Ishikawa (cell line): ENCODE measurements around the gene MNT.

Experiments
- CEBPB ChIP-seq: IDR thresholded peaks from 2 replicates; pipeline ENCODE4 v1.6.1; 2012
- CREB1 ChIP-seq: IDR thresholded peaks from 2 replicates; pipeline ENCODE4 v1.6.1; 2012; ENCODE audit warnings: low read depth
- EGR1 ChIP-seq: IDR thresholded peaks from 2 replicates; pipeline ENCODE4 v1.6.1; 2012
- EP300 ChIP-seq: IDR thresholded peaks from 2 replicates; pipeline ENCODE4 v1.6.1; 2012; ENCODE audit warnings: borderline replicate concordance
- FOXM1 ChIP-seq: IDR thresholded peaks from 2 replicates; pipeline ENCODE4 v1.6.1; 2012; ENCODE audit warnings: low read depth, borderline replicate concordance
- MAX ChIP-seq: IDR thresholded peaks from 2 replicates; pipeline ENCODE4 v1.6.1; 2012
- NFIC ChIP-seq: IDR thresholded peaks from 2 replicates; pipeline ENCODE4 v1.6.1; 2012
- RAD21 ChIP-seq: IDR thresholded peaks from 2 replicates; pipeline ENCODE4 v1.6.1; 2012; ENCODE audit warnings: low read depth
- REST ChIP-seq: IDR thresholded peaks from 2 replicates; pipeline ENCODE4 v1.6.1; 2012; ENCODE audit warnings: low read depth, mild to moderate bottlenecking
- TAF1 ChIP-seq: IDR thresholded peaks from 2 replicates; pipeline ENCODE4 v1.6.1; 2012; ENCODE audit warnings: low read depth, mild to moderate bottlenecking
- TCF12 ChIP-seq: IDR thresholded peaks from 2 replicates; pipeline ENCODE4 v1.6.1; 2012; ENCODE audit warnings: low read depth
- YY1 ChIP-seq: IDR thresholded peaks from 2 replicates; pipeline ENCODE4 v1.6.1; 2012; ENCODE audit warnings: low read depth

GRCh38 chr17:2400877-2401425 is at the start of gene MNT:
- TF ChIP-seq TAF1 = 0 out of 2 replicates have a peak, but pooled peaks have one; percentile 11
- TF ChIP-seq REST = no peak
- peak; percentile 22; the same call in 1 of the 2 replicates for TF ChIP-seq NFIC
- no peak for TF ChIP-seq CEBPB
- no peak for TF ChIP-seq EP300
- TF ChIP-seq TCF12 = no peak
- TF ChIP-seq YY1 = peak; percentile 90
- TF ChIP-seq CREB1 = no peak
- TF ChIP-seq EGR1 = peak; percentile 91
- TF ChIP-seq MAX = peak; percentile 65
- TF ChIP-seq FOXM1 = no peak
- TF ChIP-seq RAD21 = no peak
